Left cardiac atrium (tissue), 4 donors: Measurements from ENCODE around the gene MORF4L2. TPM values are rescaled to one million over a fixed set of nuclear protein-coding genes. Genes with fewer than 3 reads are reported as not detected.

Experiments
- ATAC-seq, 2 donors: fragments of 200-7000 bp; cut with Tn5 transposase; one replicate each; pipeline ENCODE4 v1.9.1; 2020; ENCODE audit warnings: mild to moderate bottlenecking in 2 of 2, moderate library complexity in 2 of 2
- DNase-seq: peaks from one replicate; pipeline ENCODE4 v3.0.0-alpha.2; 2020
- intact Hi-C, 2 donors: fragments of 100-400 bp; cut with DNase I; formaldehyde crosslinking; loops; one replicate each; pipeline versions ENCODE4 v1.14.1 to v1.15.1; 2022 to 2023
- long read RNA-seq: library from polyadenylated mRNA; unstranded; transcript quantifications from one replicate; pipeline ENCODE4 v2.0.0, GENCODE V29; 2021
- total RNA-seq, 2 donors: library from RNA; stranded (reverse); fragmentation: NEBNext Ultra II Directional; extraction: Animal tissue kit (Norgen Biotek cat#: 25700); gene quantifications; one replicate each; pipeline ENCODE4 v1.2.1, GENCODE V29; 2021
- donor health status: DM: no; HTN: yes; CAD: no.
- donor health status: DM: no; HTN: yes; CAD: no; lungs with severe emphysema.
- donor health status: DM: yes; HTN: yes; CAD: no.
- donor health status: Dilated cardiomyopathy.

MORF4L2 gene, protein sequence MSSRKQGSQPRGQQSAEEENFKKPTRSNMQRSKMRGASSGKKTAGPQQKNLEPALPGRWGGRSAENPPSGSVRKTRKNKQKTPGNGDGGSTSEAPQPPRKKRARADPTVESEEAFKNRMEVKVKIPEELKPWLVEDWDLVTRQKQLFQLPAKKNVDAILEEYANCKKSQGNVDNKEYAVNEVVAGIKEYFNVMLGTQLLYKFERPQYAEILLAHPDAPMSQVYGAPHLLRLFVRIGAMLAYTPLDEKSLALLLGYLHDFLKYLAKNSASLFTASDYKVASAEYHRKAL
- total RNA-seq, result 100 to 1,000 TPM; 191 to 248 TPM
- long read RNA-seq, transcript MORF4L2-206 (4 exons, 1,965 nt), result minor isoform, 6 of 88 reads
- long read RNA-seq, transcript MORF4L2-215 (4 exons, 451 nt), result major isoform, 32 of 88 reads
- long read RNA-seq, transcript MORF4L2-203 (4 exons, 1,983 nt), result minor isoform, 10 of 88 reads
- long read RNA-seq, transcript MORF4L2-201 (4 exons, 1,824 nt), result minor isoform, 7 of 88 reads
- long read RNA-seq, partial matches to known transcripts, result 1 of 88 reads
- long read RNA-seq, other reads (novel, unspliced or antisense), result 14 of 88 reads

DNA sequence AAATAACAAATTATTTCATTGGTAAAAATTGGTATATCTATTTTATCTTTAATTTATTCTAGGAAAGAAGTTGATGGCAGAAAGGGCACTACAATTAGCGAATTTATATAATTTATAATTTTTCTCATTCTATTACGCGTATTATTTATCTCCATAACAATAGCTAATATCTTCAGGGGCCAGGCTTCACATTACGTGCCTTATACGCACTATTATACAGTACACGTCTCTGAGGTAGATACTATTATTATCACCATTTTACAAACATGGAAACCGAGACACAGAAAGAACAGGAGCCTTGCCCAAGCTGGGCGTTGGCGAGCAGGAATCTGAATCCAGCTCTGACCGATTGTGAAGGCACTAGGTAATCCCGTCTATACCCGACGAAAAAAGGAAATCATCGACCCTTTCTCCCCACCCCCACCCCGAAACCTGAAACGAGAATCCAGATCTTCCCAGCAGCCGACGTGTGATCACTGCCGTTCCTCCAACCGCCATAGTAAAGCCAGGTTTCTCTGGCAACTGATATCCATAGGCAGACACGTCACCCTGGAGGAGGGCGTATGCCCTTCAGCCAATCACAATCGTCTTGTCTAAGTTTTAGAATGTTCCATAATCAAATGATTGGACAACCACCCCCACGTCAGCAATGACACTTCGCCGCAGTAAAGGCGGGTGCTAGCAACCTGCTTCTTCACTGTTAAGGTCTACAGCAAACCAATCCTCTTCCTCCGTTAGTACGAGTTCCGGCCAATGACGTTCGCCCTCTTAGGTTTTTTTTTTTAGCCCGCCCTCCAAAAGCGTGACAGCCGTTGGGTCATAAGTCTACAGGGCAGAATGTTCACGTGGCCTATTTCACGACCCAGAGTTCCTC, at the start of gene MORF4L2:
Gene MORF4L2 (minus strand): TSS at position 501 of the 874 bp plus-strand sequence. CDS start 9,672 bp downstream, outside the sequence.
- ATAC-seq (peak; percentile 90 to 94), DNase-seq (peak; percentile 90)
- intact Hi-C loops, result loop anchor here in 1 of 2 donors (5.0 to 10.0 kb wide), 2 partner anchors 131 to 152 kb away; no protein-coding TSS in a partner anchor

DNA sequence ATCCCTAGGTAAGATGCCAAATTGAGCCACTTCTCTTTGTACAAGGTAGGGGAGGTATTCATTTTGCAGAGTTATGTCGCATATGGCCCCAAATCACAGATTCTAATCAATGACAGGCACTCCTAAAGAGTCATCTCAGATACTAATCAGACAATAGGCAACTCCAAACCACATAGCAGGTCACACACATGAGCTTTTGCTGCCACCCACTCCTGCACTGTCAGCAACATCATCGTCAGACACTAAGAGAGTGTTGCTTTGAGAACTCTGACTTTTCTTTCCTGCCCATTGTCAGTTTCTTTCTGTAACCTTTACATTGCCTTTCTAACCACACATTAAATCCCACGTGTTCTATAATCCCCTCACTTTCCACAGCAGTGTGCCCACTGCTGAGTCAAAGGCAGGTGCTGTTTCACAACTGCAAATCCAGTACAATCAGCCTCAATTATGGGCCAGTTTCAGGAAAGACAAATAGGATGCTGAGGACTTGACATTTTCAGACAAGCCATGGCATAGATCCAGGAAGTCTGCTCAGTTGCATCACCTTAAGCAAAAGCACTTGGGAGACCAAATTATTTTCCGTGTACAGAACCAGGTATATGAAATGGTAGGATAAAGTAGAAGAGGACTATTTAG, 47.7 kb upstream of the MORF4L2 start:
- ATAC-seq (no peak), DNase-seq (no peak)
- intact Hi-C loops, result no loop called here

DNA sequence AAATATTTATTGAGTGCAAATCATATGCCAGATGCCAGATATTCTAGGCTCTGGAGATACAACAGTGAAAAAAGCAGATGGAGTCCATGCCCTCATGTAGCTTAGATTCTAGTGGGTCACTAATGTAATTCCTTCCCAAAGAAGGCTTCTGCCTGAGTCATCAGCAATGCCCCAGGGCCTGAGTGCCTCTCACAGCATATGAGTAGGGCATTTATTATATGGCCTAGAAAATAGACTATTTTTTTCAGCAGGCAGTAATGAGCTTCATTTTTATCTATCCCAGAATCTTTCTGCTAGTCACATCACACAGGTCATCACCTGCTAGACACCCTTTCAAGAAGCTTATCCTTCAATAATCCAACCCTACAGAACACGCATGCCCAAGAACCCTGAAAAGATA, 46.5 kb upstream of the MORF4L2 start:
- no peak for DNase-seq
- intact Hi-C loops, result no loop called here
- no peak for ATAC-seq

DNA sequence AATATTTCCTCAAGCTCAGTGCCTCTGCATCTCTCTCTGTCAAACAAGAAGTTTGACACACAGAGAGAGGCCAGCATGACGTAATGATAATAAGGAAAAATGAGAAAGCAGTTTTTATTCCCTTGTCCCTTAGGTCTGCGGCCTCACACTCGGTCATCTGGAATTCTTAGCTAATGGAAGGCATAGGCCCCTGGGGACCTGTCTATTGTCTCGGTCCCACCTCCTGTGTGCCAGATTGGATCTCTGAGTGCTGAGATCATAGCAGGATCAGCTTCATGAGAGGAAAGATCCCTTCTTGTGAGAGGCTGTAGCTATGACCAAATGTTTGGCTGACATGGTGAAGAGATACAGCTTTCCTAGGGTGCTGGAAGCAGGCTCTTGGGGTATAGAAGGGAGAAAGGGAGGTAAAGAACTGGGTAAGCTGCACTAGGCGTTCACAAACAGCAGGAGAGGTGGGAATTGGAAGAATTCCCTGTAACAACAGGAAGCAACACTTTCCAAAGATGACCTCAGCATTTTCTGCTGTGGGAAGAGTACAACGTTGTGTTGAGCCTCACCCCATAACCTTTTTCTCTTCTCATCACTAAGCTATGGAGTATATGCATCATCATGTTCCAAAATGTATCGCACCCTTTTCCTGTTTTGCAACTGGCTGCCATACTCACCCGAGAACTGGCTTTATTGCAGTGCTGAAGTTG, 44.4 kb upstream of the MORF4L2 start:
- intact Hi-C loops, result no loop called here
- ATAC-seq (peak; percentile 53 to 89), DNase-seq (peak; percentile 30)

DNA sequence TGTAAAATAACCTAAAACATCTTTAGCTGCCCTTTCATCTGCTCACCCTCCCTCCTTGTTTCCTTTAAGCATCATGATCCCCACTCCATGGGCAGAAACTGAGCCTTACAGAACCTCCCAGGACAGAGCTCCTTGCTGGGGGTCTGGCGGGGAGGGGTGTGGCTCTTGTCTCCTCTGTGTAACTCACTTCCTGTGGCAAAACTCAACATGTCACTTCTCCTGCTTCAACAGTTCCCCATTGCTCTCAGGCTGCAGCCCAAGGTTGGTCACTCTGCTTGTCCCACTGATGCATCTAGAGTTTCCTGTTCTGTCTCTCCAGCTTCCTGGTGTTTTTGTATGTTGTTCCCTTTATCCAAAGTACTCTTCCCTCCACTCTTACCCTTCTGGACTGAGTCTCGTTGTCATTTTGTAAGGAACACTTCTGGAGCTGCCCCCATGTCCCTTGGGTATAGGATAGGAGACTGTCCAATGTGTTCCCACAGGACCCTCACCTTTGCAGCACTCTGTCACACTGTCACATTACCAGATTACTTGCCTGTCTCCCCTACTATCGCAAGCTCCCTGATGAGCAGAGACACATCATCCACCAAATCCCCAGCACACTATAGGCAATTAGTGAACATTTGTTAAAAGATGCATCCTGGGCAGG, 43.8 kb upstream of the MORF4L2 start:
- ATAC-seq (peak in 1 of 2 donors; percentile 17), DNase-seq (no peak)
- intact Hi-C loops, result no loop called here

DNA sequence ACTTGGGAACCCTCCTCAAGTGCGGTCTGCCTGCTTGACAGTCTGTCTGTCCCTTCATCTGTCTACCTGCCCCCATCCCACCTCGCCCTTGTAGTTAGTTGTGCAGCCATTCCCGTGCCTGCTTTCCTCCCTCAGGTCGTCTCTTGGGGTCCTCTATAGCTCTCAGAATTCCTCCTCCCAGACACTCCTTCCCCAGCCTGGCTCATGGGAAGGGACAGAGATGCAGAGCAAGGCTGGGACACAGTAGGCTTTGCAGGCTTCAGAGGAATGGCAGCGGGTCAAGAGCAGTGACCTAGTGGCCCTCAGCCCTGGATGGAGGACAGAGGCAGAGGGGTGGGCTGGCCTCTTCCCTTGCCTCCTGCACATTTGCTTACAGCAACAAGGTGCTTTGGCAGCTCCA, 42.5 kb upstream of the MORF4L2 start:
- no peak for DNase-seq
- intact Hi-C loops, result no loop called here
- no peak for ATAC-seq

DNA sequence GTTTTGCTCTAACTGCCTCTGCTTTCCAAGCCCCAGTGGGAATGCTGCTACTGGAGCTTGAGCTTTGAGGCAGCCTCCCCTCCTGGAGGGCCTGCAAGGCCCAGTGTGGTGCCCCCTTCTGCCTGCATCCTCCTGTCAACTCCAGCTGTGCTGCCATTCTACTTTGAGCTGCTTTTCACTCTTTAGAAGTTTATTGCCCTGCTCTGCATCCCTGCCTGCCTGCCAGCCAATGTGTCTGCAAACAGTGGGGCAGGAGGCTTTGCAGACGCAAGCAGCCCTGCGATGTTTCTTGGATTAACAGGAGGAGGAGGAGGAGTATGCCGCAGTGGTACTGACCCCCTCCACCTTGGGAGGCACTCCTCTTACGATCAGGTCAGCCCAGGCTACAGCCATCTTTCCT, 40.6 kb upstream of the MORF4L2 start:
- ATAC-seq (no peak), DNase-seq (no peak)
- intact Hi-C loops, result no loop called here

DNA sequence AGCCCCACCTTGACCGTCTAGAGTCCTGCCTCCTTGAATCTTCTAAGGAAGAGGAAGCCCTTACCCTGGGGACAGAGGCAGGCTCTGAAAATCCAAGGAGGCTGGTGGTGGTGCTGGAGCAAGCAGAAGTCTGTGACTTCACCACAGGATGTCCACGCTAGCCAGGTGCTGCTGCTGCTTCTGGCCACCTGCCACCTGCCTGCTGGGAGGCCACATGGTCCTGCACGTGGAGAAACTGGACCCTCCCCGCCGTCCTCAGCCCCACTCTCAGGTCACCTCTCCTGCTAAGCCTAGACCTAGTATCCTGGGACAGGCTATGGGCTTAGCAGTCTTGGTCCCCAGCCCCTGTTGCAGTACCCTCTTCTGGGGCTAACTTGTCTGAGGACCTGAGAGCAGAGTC, 40.0 kb upstream of the MORF4L2 start:
- DNase-seq (no peak), ATAC-seq (no peak)
- intact Hi-C loops, result no loop called here

DNA sequence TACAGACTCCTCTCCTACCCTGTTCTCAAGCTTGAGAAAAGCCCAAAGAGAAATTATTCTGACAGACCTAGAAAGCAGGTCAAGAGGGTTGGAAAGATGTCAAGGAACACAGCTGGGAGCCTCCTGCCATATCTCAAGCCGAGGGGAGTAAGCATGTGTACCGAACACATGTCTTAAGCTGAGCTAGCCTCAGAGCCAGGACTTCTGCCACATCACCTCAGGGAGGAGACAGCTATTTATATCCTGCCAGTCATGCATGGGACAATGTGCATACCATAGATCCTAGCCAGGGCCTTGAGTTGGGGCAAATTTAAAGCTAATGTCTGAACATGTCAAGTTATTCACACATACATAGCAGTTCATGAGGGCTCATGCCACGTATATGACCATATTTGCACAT, 36.0 kb upstream of the MORF4L2 start:
- peak in 1 of 2 donors; percentile 75 for ATAC-seq
- intact Hi-C loops, result no loop called here
- no peak for DNase-seq

DNA sequence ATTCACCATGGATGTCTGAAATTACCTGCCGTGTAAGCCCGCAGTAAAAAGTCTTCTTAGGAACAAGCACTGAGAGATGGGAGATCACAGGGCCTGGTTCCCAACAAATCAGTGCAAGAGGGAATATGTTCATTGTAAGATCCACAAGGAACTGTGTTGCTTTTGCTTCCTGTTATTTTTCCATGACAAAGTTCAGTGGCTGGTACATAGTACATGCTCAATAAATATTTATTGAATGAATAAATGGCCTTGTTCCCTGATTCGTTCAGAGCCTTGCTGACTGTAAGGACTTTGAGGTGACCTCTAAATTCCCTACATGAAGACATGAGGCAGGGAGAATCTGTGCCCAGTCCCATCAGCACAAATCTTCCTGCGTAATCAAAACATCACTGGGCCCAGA, 31.6 kb upstream of the MORF4L2 start:
- no peak for DNase-seq
- intact Hi-C loops, result no loop called here

DNA sequence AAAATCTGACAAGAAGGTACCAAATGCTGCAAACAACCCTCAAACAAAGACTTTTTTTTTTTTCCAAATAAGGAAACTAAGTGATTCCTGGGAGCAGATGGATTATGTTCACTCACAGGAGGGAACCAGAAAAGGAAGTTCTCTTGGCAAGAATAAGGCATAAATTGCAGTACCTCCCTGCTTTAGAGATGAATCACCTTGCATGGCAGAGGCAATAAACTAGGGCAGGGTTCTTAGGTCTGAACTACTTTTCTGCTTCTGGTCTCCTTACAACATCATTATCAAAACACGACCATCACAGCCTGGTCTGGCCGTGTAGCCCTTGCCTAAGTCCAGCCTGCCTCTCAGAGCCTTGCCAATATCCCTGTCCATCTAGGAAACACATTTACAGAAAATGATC, 30.5 kb upstream of the MORF4L2 start:
- intact Hi-C loops, result no loop called here
- ATAC-seq (peak; percentile 30 to 87), DNase-seq (no peak)

More for the DNA sequence above, 31.6 kb upstream of the MORF4L2 start:
- no peak for ATAC-seq

DNA sequence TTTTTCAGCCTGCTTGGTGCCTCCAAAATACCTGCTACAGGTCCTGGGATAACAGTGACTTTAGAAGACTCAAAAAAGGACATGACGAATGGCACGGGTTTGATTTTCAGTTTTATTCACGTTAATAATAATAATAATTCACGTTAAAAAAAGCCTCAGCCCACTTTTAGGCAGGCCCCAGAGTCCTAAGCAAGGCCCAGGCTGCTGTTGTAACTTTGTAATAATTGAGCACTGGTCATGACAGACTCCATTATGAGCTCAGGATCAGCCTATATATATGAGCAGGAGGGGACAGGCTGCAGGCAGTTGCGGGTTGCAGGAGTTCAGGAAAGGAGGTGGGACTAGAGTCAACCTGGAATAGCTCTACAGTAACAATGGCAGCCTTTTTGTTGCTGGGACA, 24.1 kb upstream of the MORF4L2 start, which contains the start of gene TMEM31:
Gene TMEM31 (plus strand): TSS at position 301 of the 400 bp plus-strand sequence. CDS start 1,350 bp downstream, outside the sequence.
- intact Hi-C loops, result no loop called here
- DNase-seq, result no peak
- ATAC-seq, result no peak

DNA sequence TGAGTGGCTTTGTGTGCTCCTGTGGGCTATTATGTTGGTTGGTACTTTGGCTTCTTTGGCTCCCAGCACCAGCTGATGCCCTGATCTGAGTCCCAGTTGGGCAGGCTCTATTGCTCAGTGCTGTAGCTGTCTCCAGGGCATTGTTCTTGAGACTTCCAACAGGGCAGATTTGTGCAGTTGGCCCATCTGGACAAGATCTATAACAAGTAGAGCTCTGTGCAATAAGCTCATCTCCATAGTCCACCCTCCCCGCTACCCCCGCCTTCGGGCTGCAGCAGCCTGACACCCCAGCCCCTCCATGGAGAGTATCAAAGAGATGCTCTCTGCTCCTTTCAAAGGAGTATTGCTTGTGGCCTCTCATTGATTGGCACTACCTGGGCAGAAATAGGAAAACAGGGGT, 18.4 kb upstream of the MORF4L2 start:
- no peak for DNase-seq
- intact Hi-C loops, result loop anchor here in 1 of 2 donors (5.0 kb wide), 1 partner anchor 117 kb away; no protein-coding TSS in a partner anchor
- ATAC-seq, result no peak

DNA sequence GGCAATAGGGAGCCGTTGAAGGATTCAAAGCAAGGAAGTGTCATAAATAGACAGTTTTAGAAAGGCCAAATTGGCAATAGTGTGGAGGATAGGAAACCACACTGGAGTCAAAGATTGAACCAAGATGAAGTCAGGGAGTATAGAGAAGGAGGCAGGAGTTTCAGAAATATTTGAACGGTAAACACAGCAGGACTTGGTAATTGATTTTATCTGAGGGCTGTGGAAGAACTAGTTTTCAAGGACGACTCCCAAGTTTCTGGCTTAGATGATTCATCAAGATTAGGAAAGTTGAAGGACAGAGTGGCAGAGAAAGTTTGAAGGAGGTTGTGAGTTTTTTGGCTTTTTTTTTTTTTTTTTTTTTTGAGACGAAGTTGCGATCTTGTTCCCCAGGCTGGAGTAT, 12.7 kb upstream of the MORF4L2 start:
- no peak for ATAC-seq
- intact Hi-C loops, result no loop called here
- DNase-seq, result no peak

DNA sequence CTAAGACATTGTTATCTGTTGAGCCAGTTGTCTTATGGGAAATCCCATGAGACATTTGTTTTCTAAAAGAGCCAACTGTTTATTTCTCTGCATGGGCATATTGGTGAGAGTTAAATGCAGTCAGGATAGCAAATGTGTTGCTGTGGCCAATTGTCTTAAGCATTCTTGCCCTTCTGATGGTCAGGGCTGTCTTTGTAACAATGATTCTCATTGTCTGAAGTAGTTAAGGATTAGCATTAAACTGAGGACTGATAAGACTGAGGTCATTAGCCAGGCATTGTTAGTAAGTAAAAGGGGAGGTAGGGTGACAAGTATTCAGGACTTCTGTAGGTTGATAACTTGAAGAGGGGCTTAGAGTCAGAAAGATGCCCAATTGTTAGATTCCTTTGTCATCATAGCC, 11.2 kb upstream of the MORF4L2 start:
- ATAC-seq (no peak), DNase-seq (no peak)
- intact Hi-C loops, result no loop called here

DNA sequence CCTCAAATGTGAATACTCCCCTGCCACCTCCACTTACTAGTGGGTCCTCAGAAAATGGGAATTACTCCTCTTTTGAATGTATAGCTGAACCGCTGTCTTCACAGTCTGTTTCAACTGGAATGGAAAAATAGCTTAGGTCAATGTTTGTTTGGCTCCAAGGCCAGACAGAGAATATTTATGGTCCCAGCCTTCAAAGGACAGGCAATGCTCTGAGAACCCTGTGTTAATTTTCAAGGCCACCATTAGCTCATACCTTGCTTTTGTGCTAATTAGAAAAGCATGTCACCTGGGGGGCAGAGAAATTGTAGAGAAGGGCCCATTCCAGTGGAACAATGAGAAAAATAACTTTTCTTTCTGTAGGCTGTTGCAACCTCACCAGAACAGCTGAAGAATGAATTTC, 4.6 kb upstream of the MORF4L2 start:
- ATAC-seq (no peak), DNase-seq (no peak)
- intact Hi-C loops, result no loop called here

DNA sequence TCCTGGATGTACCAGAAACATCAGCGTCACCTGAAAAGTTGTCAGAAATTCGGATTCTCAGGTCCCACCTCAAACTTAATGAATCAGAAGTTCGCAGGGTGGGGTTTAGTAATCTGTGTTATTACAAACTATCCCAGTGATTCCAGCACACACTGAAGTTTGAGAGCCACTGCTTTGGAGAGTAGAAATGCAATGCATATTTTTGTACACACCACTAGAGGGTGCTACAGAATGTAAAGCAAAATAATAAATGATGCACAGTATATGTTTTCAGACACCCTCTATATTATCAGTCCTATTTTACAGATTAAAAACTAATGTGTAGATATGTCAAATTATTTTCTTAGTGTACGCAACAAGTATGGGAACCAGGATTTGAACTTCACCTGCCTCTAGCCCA, 2.4 kb upstream of the MORF4L2 start:
- DNase-seq, result no peak
- ATAC-seq, result no peak
- intact Hi-C loops, result loop anchor here in 1 of 2 donors (5.0 to 10.0 kb wide), 2 partner anchors 128 to 154 kb away; no protein-coding TSS in a partner anchor

DNA sequence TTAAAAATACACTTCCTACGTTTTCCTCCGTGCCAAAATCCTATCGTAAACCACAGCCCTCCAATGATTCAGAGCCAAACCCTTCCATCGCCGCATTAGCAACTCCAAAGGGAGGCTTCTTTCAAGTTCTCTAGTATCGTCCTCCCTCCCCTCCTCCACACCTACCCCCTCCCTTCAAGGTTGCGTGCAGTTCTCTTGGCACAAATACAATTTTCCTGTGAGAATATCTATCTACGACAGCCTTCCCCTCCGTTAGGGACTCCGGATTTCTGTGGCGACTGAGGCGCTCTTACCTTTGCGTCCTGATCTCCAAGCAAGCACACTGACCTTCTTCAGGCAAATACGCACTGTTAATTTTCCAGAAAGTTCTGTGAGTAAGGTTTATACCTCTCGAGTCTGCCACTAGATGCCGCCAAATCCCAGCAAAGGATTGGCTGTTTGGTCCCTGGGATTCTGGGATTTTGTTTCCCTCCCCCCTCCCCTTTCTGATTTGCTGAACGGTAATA, 1.2 kb upstream of the MORF4L2 start:
- DNase-seq (peak; percentile 74), ATAC-seq (peak; percentile 24 to 30)
- intact Hi-C loops, result loop anchor here in 1 of 2 donors (5.0 to 10.0 kb wide), 2 partner anchors 130 to 153 kb away; no protein-coding TSS in a partner anchor
